DMS79 (cell line): Measurements from ENCODE around the gene RMND5A.
"Not testable (repeated sequence)": the region's sequence is repeated elsewhere in the genome, so short reads cannot be mapped to it uniquely, and the experiment has no call there.

ENCODE experiments used
- DNase-seq: peaks from one replicate; lab custom pipeline; 2025; lab: John Stamatoyannopoulos, UW

RMND5A gene

GRCh38 chr2:86714579-86715173 is 5.4 kb upstream of the RMND5A start:
- DNase-seq = not testable (repeated sequence)

DNA sequence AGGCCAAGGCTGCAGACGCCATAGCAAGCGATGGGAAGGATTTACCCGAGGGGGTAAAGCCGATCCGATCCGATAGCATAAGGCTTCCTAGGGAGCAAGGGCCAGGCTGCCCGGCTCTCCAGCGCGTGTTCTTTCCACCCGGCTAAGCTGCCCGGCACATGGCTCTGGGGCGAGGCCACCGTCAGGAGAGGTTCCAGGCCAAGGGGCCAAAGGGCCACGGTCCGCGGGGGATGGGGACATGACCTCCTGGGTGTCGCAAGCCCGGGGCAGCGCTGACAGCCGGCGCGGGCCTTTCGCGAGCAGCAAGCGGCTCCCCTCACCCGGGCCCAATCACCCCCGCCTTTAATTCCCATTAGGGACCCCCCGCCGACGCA is 841 bp upstream of the RMND5A start:
- DNase-seq = not testable (repeated sequence)

DNA sequence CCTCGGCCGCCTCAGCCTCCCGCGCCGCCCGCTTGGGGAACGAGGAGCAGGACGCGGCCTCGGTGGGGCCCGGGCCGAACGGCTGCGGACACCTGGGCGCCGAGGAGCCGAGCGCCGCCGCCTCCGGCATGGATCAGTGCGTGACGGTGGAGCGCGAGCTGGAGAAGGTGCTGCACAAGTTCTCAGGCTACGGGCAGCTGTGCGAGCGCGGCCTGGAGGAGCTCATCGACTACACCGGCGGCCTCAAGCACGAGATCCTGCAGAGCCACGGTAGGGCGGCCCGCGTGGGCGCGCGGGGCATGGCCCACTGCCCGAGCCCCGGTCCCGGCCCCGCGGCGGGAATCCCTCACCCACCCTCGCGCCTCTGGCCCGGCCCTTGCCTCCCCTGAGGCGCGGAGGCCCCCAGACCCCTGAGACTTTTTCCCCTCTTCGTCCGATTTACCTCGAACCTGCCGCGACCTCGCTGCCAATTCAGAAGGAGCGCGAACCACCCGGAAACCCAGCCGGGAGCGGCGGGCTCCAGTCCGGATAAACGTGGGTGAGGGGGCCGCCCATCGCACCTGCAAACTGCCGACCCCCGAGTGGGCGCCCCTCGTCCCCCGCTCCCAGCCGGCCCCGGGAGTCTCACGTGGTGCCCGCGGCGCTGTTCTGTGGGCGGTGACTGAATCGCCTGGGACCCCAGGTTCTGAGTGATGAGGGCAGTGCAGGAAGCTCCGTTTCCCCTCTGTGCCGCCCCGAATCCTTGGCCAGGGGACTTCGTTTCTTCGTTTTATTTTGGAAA is 639 bp downstream of the RMND5A start:
- not testable (repeated sequence) for DNase-seq

GRCh38 chr2:86725706-86726105 is 5.6 kb downstream of the RMND5A start:
- not testable (repeated sequence) for DNase-seq

DNA sequence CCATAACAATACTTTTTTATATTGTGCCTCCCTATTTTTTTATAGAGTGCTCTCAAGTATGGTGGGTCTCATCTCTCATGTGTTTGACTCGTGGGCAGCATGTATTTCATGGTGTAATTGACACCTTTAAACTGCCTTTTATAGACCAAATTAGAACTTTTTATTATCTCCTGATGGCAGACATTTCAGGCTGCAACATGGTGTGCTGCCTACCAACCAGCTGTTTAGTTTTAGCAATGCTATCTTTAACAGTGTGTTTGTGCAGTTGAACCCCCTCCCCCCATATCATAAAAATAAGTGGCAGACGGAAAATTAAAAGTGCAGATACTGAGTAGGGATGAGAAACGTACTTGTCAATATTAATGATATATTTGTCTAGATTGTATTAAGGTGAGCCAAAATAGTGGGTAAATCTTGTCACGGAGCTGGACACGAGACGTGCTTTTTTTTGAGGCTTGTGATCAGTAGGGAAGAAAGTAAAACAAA is 12.0 kb downstream of the RMND5A start:
- not testable (repeated sequence) for DNase-seq

DNA sequence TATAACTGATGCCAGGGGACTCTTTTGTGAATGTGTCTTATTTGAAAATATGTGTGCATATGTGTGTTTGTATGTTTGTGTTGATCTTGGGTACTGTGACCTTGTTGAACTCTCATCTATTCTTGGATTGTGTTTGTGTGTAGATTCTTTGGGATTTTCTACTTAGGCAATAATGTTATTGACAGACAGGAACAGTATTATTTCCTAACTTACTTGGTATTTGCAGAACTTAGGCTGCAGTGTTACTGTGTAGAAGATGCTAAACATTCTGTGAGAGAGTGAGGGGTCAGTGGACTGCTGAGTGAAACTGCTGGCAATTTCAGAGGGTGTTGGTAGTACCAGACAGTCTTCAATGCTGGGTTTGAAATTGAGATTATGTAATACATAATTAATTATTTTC is 12.7 kb downstream of the RMND5A start:
- DNase-seq = not testable (repeated sequence)

- DNase-seq = not testable (repeated sequence)
Observed at GRCh38 chr2:86733528-86733927, 13.4 kb downstream of the RMND5A start.

DNA sequence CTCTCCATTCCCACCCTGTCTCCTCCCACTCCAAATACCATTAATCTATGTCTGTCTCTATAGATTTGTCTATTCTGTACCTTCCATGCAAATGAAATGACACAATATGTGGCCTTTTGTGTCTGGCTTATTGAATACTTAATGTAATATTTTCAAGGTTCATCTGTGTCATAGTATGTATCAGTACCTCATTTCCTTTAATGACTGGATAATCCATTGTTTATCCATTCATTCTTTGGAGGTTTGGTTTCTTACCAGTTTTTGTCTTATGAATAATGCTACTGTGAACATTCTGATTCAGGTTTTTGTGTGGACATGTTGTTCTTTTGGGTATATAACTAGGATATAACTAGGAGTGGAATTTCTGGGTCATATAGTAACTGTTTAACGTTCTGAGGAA is 14.8 kb downstream of the RMND5A start:
- DNase-seq = not testable (repeated sequence)

DNA sequence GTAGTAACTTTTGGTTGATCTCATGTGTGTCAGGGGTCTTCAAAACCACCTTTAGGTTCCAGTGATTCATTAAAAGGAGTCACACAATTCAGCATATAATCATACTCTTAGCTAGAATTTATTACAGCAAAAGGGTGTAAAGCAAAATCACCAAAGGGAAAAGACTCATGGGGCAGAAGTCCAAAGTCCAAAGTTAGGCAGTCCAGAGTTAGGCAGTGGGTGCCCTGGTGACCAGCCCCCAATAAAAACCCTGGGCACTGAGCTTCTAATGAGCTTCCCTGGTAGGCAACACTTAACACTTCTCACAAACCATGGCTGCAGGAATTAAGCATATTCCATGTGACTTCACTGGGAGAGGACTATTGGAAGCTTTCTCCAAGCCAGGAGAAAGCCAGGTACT is 19.4 kb downstream of the RMND5A start:
- not testable (repeated sequence) for DNase-seq

DNA sequence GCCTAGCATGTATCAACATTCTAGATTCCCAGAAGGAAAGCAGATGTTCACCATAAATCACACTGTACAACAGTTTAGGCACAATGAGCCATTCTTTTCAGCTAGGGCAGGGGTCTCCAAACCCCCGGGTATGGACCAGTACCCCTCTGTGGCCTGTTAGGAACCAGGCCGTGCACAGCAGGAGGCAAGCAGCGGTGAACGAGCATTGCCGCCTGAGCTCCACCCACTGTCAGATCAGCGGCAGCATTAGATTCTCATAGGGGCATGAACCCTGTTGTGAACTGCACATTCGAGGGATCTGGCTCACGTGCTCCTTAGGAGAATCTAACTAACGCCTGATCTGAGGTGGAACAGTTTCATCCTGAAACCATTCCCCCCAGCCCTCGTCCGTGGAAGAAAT is 19.8 kb downstream of the RMND5A start:
- DNase-seq = not testable (repeated sequence)

DNA sequence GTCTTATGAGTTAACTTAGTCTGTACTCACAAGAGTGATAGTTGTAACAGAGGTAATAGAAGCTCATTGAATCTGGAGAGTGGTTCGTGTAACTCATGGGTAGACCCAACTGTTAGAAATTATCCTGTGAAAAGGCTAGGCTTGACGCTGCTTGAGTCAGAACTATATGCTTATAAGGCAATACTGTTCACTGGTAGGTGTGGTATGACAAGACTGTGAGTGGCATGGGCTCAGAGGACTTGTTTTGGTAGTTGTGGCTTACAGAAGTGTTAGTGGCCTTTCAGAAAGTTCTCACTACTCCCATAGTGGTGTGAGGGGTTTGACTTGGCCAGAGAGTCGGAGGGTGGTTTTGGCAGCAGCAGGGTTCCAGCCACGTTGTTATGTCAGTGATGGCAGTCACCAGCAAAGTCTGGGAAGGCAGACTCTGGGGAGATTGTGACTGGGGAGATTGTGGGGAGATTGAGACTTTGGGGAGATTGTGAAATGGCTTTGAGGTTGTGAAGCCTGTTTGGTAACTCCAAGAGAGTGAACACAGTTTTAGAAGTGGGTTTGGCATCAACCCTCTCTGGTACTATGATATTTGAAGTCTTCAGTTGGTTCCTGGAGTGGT is 21.9 kb downstream of the RMND5A start:
- DNase-seq = not testable (repeated sequence)

- DNase-seq = no peak
Observed at GRCh38 chr2:86744152-86744551, 24.1 kb downstream of the RMND5A start.

- DNase-seq = no peak
Observed at GRCh38 chr2:86746939-86747338, 26.8 kb downstream of the RMND5A start.

DNA sequence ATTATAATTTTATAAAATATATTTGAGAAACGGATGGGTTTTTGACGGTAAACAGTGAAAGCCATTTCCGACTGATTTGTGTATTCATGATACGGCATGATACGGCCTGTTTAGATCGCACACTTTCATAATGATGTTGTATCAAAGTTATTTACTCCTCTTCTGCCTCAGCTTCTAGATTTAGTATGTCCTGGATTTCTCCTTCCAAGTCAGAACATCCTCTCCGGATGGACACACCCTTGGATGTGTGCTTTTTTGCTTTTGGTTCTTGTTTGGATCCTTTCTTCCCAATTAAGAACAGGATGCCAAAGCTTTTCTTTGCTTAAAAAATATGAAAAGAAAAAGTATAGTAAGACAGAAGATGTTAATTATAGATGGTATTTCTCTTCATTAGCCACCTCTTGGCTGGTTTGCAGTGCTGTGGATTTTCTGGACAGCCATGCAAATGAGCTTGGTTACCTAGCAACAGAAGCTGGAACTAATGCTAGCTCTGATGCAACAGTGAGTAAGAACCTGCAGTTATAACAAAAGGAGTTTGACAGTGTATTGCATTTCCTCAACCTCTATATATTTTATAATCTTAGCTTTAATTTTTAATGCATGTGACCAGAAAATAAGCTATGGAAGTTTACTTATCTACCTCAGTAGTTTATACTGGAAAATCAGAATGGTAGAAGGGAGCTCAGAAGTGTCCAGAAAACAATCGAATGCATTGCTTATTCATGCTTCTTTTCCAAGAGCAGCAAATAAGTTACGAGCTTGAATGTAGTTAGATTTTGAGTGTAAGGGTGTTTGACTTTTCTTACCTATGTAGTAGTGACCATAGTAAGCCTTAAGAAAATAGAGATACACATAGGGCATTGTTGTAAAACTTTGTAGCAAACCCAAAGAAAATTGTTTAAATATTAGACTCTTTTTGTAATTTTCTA is 27.9 kb downstream of the RMND5A start:
- DNase-seq = no peak

- no peak for DNase-seq
Observed at GRCh38 chr2:86750240-86750839, 30.2 kb downstream of the RMND5A start.

DNA sequence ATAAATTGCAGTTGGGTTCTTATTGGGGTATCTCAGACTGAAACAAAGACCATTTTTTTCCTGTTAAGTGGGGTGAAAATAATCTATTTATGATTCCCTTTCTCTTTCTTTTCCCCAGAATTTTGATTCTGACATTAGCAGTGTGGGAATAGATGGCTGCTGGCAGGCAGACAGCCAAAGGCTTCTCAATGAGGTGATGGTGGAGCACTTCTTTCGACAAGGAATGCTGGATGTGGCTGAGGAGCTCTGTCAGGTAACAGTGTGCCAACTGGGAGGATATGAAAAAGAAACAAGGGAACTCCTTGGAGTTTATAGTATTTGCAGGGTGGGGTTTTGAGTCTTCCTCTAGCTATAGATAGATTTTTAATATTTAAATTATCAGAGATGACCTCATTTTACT is 31.7 kb downstream of the RMND5A start:
- DNase-seq = no peak

GRCh38 chr2:86752934-86753333 is 32.8 kb downstream of the RMND5A start:
- no peak for DNase-seq

GRCh38 chr2:86753606-86754005 is 33.5 kb downstream of the RMND5A start:
- no peak for DNase-seq

DNA sequence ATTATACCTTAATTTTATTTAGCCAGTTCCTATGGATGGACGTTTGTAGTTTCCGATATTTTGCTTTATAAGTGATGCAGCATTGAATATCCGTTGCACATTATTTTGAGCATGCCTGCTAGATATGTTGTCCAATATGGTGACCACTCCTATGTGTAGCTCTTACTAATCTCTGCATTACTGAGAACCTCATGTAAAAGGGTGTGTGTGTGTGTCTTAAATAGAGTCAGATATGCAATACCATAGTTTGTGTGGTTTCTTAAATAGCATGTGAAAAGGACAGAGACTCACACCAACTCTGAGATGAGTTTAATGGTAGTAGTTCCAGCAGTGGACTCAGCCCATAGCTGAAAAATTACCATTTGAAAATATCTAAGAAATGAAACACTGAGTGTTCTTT is 38.3 kb downstream of the RMND5A start:
- no peak for DNase-seq

DNA sequence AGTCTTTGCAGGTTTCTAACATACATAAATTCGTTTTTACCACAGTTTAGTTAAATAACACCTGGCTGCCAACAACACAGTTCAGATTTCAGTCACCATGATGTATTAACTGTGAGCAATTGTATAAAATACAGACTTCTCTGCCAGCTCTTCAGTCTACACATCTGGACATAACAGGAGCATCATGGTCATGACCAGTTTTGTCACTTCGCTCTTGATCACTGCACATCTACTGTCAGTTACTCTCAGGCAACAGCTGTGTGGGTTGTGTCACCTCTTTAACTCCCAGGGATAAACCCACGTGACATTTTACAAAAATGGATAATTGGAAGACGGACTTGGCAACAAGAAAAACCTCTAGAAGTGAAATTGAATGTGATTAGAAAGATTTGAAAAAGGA is 40.3 kb downstream of the RMND5A start:
- DNase-seq = no peak

DNA sequence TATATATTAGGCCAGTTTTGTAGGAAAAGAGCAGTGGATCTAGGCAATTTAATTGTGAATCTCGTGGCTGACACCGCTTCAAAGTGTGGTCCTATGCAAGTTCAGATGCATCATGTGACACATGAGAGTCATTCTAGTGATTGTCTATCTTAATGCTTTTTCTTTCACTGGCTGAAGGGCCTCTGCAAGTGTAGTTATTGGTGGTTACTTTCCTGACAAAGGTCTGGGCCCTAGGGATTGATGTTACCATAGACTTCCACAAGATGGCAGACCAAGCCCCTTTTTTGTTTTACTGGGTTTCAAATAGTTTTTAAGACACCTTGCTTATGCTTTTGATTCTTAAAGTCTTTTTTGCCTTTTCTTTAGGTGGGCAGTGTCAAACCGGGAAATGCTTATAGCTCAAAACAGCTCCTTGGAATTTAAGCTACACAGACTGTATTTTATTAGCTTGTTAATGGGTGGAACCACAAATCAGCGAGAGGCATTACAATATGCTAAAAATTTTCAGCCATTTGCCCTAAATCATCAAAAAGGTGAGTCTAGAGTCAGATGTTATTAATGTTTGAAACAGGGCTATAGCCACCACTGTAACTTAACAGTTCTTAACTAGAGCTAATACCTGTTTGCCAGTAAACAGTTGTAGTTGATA is 44.7 kb downstream of the RMND5A start:
- DNase-seq = no peak
